GM19395 (cell line): ENCODE data around the gene SCGB2B2.
"Not testable (repeated sequence)": the region's sequence is repeated elsewhere in the genome, so short reads cannot be mapped to it uniquely, and the experiment has no call there.

Experiments
- ATAC-seq: cut with Tn5 transposase; IDR thresholded peaks from one replicate; pipeline ENCODE4 v1.9.1; 2021; ENCODE audit warnings: mild to moderate bottlenecking, moderate library complexity; ENCODE audit not compliant: unreplicated experiment

The SCGB2B2 gene

DNA sequence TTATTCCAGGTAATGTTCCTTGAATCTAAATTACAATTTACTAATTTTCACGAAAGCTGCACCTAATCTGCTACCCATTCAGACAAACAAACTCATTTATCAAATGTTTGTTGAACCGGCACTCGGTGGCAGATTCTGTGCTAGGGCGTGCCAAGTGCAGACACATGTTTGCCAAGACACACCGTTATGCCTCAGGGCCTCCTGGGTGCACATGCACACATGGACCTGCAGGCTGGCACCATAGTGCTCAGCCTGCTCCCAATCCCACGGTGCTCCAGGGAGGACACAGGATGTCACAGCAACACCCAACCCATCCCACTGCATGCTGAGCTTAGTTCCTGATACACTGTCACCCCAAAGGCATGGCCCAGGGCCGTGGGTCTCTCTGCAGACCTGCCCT is 7.7 kb downstream of the SCGB2B2 start:
- ATAC-seq: no peak

DNA sequence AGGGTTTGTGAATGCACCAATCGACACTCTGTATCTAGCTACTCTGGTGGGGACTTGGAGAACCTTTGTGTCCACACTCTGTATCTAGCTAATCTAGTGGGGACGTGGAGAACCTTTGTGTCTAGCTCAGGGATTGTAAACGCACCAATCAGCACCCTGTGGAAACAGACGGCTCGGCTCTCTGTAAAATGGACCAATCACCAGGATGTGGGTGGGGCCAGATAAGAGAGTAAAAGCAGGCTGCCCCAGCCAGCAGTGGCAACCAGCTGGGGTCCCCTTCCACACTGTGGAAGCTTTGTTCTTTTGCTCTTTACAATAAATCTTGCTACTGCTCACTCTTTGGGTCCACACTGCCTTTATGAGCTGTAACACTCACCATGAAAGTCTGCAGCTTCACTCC is 8.3 kb downstream of the SCGB2B2 start:
- ATAC-seq: not testable (repeated sequence)

DNA sequence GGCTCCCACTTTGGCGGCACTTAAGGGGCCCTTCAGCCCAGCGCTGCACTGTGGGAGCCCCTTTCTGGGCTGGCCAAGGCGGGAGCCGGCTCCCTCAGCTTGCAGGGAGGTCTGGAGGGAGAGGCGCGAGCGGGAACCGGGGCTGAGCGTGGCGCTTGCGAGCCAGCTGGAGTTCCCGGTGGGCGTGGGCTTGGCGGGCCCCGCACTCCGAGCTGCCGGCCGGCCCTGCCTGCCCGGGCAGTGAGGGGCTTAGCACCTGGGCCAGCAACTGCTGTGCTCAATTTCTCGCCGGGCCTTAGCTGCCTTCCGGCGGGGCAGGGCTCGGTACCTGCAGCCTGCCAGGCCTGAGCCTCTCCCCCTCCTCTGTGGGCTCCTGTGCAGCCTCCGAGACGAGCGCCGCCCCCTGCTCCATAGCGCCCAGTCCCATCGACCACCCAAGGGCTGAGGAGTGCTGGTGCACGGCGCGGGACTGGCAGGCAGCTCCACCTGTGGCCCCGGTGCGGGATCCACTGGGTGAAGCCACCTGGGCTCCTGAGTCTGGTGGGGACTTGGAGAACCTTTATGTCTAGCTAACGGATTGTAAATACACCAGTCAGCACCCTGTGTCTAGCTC is 8.8 kb downstream of the SCGB2B2 start:
- ATAC-seq: not testable (repeated sequence)

DNA sequence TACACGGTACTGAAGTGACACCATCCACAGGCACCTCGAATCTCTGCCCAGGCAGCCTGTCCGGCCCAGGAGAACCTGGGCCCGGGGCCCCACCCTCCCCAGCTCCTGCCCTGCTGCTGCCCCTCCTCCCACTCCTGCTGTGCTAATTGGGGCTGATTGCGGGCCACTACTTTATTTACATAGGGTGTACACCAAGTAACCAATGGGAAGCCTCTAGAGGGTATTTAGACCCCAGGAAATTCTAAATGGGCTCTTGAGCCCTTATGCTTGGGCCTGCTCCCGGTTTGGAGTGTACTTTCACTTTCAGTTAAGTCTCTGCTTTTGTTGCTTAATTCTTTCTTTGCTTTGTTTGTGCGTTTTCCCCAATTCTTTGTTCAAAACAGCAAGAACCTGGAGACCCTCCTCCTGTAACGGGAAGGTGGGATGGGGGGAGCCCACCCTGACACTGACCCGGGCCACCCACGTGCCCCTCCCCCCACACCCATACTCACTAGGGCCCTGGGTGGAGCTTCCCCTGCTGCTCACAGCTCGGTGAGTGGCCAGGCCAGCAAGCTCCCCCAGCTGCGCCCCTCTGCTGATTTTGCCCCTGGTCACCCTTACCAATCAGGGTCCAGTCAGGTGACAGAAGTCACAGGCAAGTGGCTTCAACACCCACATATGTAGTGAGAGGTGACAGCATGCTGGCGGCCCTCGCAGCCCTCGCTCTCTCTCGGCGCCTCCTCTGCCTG is 9.4 kb downstream of the SCGB2B2 start:
- no peak for ATAC-seq

DNA sequence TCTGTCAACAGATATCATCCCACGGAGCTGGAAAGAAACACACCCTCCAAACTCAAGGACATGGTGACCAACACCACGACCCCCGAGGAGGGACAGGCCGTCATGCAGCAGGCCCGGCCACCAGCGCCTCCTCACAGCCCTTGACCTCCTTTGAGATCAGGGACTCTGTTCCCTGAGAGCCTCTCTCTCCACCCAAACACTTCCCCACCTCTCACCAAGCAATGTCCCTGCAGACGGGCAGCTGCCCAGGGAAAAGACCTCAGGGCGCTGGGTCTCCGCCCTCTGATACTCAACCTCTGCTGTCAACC is 10.0 kb downstream of the SCGB2B2 start:
- ATAC-seq: no peak

DNA sequence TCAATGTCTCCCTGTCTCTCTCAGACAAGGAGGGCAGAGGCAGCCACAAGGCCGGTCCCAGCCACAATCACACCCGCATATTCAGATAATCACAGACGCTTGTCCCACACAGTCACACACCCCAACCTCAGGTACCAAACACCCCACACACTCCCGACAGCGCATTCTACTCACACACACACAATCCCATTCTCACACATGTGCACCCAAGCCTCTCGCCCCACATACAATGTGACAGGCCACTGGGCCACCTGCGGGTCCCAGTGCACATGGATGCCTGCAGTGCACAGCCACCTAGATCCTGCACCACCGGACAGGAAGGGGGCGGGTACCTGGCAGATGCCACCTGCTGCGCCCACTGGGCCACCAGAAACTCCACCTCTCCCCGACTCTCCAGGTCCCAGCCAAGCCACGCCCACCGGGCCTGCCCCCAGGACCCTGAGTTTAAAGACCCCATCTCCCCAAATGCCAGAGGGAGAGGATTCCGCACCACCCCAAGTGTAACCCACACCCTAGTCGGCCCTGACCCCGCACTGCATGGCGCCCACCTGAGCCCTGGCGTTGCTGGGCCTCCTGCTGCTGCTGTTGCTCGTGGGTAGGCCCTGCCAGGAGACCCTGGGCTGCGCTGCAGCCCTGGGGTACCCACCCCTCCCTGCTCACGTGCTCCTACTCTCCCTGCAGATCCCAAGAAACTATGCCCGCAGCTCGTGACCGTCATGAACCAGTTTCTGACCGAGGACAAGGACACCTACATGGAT is 10.6 kb downstream of the SCGB2B2 start:
- no peak for ATAC-seq

DNA sequence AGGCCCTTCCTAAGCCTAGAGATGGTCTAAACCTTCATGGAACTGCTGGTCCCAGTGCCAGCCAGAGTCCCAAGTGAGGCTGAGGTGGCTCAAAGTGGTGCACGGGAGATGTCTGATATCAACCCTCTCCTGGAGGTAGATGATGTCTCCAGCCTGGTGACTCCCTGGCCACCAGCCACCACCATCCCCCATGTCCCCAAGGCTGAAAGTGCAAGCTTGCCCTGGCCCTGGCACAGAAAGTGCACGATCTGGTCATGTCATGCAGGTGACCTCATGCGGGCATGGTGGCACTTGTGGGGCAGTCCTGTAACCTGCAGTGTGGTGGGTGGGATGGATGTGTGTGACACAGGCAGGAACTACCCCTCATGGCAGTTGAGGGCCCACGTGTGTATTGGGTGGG is 11.7 kb downstream of the SCGB2B2 start:
- ATAC-seq: not testable (repeated sequence)

DNA sequence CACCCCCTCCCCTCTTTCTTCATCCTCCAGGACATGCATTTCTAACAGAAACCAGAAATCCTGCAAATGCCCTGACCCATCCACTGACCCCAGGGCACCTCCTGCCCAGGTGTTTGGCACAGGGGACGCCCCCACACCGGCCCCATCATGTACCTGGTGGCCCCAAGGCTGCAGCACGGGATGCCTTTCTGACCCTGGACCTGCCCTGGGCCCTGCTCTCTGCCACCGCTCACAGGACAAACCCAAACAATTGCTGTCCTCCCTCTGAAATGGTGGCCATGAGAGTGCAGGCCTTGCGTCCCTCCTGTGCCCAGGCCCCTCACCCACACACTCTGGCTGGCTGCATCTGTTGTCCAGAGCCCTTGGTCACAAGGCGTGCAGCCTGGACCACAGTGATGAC is 12.1 kb downstream of the SCGB2B2 start:
- no peak for ATAC-seq

DNA sequence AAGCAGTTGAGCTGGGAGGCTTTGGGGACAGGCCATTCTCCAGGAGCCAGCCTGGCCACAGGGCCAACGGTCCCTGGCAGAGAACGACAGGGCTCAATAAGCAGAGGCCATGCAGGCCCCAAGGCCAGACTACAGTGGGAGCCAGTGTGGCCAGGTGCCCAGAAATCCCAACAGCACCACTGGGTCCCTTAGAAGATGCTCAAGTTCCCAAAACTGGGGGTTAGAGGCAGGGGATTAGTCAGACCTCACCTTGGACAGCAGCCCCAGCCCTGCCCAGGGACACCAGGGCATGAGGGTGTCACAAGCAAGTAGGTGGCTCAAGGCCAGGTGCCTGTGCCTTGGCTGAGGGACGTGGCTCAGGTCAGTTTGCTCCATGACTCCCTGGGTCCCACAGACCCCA is 12.8 kb downstream of the SCGB2B2 start:
- no peak for ATAC-seq

DNA sequence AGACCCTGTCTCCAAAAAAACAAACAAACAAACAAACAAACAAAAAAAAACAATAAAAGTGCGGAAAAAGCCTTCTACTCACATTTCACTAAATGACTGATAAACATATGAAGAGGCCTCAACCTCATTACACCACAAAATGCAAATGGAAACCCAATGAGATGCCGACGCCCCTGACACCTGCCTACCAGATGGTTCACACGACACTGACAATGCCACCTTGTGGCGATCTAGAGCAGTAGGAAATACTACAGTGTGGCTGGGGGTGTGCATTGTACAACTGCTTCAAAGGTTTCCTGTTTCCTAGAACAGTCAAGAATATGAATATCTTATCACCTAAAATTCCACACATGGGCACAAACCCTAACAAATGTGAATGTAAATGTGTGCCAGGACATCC is 14.0 kb downstream of the SCGB2B2 start:
- ATAC-seq: no peak

DNA sequence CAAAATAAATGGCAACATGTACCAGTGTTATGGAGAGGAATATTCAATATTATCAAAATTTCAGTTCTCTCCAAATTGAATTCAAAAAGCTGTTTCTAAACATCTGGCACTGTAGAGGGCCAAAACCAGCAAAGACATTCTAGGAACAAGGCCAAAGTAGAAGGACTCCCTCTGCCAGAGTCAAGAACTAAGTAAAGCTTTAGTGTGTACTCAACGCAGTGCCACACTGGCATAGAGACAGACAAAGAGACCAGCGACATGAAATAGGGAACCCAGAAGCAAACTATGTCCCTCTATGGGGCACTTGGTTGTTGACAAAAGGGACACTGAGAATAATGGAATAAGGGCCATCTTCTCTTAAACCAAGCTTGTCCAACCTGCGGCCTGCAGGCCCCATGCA is 15.6 kb downstream of the SCGB2B2 start:
- ATAC-seq: no peak

DNA sequence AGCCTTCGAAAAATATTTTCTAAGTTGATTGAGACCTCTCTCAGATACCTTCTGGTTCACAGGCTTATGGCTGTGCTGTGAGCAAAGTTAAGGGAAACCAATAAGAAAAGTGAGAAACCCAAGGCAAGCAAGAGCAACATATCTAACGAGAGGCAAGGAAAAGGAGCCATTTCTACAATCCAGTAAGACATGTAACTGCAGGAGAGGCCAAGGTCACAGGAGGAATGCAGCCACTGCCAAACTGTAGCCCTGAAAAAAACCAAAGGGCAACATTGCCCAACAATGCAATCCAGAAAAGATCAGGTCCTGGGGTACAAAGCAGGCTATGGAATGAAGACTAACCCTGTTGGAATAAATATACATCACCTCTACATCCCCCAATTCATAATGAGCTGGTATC is 21.3 kb downstream of the SCGB2B2 start:
- ATAC-seq: no peak

DNA sequence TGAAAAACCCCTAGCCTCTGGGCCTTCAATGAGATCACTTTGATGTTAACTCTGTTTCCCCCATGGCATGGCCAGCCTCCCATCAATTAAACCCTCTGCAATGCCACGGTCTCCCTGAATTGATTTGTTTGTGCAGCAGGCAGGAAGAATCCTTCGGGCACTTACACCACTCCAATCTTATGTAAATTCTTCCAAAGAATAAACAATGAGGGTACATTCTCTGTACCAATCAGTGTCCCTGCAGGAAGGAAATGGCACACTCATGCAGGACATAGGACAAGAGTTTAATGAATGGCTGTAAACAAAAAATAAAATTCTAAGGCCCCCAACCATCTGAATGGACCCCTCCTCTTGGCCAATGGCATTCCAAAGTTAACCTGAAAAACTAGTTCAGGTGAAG is 22.2 kb downstream of the SCGB2B2 start:
- ATAC-seq: no peak

DNA sequence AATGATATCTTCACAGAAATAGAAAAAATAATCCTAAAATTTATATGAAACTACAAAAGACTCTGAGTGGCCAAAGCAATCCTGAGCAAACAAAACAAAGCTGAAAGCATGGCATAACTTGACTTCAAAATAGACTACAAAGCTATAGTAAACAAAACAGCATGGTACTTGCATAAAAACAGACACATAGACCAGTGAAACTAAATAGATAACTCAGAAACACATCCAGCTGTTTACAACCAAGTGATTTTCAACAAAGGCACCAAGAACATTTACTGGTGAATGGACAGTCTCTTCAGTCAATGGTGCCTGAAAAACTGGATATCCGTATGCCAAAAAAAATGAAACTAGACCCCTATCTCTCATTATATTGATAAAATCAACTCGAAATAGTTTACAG is 25.2 kb downstream of the SCGB2B2 start:
- no peak for ATAC-seq

DNA sequence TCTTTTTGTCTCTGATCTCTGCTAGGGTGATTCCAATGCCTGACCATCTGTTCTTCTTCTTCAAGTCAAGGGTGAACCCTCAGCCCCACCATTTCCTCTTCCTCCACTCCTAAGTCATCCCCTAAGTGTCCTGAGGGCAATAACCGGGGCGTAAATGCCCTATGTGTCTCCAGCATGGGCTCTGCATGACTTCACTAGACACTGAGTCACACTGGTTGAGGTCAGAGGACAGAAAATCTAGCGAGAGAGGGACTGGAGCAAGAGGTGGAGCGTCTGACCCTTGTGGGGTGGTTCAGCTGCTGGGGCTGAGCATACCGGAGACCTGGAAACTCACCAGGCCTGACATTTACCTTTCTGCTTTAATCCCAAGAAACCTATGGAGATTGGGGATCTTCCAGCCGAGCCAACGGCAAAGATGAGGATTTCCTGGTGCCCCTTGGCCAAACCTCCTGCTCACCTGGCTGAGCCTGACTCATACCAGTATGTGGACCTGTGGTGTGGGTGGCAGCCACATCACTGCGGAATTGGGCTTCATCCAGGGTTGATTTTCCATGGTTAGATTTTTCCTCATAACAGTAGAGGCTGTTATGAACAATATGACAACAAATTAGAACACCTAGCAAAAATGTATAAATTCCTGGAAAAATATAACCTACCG is 26.9 kb downstream of the SCGB2B2 start:
- ATAC-seq: no peak

DNA sequence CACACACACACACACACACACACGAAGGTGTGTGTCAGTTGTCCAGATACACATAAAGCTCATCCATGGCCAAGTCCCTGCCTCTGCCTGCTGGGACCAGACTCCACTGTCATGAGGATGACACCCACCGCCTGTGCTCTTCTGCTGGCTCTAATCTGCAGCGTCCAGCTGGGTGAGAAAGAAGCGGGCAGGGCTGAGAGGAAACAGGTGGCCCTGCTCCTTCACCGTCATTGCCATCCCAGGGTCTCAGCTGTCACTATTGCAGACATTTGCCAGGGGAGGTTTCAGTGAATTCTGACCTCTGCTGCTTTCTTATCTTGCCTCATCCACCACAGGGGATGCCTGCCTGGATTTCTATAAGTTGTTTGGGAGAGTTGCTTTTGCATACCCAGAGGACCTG is 31.4 kb downstream of the SCGB2B2 start:
- ATAC-seq: no peak

DNA sequence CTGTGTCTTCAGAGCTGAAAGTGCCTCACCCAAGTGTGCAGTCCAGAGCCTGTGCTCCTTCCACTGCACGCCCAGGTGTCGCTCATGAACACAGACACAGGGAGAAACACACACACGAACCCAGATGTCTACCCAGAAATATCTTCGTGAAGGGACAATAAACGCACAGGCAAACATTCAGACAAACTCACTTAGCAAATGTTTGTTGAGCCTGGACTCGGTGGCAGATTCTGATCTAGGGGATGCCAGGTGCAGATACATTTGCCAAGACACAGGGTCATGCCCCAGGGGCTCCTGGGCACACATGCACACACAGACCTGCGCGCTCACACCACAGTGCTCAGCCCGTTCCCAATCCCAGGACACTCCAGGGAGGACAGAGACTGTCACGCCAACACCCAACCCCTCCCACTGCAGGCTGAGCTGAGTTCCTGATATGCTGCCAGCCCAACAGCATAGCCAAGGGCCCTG is 31.9 kb downstream of the SCGB2B2 start:
- no peak for ATAC-seq

DNA sequence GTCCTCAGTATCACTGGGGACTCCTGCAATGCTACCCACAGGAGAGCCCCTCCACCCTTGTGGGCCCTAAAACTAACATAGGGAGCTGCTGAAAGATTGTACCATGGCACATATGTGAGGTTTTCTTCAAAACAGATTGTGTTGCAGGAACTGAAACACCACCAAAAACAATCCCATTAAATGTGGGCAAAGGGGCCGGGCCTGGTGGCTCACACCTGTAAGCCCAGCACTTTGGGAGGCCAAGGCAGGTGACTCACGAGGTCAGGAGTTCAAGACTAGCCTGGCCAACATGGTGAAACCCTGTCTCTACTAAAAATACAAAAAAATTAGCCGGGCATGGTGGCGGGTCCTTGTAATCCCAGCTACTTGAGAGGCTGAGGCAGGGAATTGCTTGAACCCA is 34.7 kb downstream of the SCGB2B2 start:
- no peak for ATAC-seq

DNA sequence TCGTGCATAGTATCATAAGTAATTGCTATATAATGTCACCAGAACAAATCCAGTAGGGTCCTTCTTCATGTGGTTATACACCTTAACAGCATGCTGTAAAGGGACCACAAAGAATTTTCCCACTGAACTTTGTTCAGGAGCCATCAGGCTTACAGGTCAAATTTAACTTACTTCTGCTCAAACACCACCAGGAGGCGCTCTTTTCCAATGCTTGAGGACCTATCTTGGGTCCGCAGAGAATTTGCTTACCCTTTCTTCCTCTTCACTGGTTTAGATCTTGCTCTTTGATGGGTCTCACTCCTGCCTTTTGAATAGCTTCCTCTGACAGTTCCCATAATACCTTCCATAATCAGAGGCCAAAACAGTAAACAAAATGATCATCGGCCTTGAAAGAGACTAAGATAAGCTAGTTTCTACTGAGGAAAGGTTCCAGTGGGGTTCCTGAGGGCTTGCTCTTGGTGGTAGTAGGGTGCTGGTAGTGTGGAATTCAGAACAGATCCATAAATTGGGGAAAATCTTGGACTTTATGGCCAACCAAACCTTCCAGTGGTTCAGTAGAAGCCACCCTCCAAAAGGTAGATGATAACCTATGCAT is 37.4 kb downstream of the SCGB2B2 start:
- ATAC-seq: no peak

DNA sequence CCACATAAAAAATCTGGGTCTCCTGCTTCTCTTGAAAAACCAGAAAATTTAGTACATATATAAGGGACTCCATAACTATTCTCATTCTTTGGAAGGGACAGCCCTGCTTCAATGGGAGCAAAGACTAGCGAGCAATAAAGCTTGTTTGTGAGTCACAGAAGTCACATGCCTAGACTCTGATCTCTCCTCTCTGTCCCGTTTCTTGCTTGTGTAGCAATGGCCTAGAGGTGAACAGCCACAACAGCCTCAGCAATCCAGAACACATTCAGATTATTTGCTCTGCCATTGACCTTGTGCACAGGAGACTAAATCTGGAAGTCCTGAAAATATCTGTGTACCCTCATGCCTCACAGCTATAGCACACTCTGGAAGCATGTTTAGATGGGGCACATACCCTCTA is 43.2 kb downstream of the SCGB2B2 start:
- no peak for ATAC-seq
